ENCODE measurements around the gene MICALL1.

Gene MICALL1

DNA sequence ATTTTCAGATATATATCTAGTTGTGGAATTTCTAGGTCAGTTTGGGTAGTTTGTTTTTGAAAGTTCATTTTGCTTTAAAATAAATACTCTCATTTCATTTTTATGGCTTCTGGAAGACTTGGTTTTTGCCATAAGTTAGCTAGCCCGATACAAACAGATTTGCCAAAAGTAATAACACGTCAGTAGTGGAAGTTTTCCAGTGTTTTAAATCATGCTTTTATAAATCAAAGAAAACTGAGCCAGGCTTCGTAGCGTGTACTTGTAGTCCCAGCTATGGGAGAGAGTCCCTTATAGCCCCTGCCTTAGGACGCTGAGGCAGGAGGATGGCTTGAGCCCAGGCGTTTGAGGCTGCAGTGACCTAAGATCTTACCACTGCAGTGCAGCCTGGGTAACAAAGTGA lies 21.7 kb upstream of the MICALL1 start:
- FAIRE-seq (no peak), DNase-seq (ENCODE audit: insufficient read length, low spot score) (no peak)
- TF ChIP-seq, protein P1, sequence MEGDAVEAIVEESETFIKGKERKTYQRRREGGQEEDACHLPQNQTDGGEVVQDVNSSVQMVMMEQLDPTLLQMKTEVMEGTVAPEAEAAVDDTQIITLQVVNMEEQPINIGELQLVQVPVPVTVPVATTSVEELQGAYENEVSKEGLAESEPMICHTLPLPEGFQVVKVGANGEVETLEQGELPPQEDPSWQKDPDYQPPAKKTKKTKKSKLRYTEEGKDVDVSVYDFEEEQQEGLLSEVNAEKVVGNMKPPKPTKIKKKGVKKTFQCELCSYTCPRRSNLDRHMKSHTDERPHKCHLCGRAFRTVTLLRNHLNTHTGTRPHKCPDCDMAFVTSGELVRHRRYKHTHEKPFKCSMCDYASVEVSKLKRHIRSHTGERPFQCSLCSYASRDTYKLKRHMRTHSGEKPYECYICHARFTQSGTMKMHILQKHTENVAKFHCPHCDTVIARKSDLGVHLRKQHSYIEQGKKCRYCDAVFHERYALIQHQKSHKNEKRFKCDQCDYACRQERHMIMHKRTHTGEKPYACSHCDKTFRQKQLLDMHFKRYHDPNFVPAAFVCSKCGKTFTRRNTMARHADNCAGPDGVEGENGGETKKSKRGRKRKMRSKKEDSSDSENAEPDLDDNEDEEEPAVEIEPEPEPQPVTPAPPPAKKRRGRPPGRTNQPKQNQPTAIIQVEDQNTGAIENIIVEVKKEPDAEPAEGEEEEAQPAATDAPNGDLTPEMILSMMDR (IDR thresholded peaks at IDR 0.05; ENCODE audit: insufficient read depth, missing control alignments): no peak

DNA sequence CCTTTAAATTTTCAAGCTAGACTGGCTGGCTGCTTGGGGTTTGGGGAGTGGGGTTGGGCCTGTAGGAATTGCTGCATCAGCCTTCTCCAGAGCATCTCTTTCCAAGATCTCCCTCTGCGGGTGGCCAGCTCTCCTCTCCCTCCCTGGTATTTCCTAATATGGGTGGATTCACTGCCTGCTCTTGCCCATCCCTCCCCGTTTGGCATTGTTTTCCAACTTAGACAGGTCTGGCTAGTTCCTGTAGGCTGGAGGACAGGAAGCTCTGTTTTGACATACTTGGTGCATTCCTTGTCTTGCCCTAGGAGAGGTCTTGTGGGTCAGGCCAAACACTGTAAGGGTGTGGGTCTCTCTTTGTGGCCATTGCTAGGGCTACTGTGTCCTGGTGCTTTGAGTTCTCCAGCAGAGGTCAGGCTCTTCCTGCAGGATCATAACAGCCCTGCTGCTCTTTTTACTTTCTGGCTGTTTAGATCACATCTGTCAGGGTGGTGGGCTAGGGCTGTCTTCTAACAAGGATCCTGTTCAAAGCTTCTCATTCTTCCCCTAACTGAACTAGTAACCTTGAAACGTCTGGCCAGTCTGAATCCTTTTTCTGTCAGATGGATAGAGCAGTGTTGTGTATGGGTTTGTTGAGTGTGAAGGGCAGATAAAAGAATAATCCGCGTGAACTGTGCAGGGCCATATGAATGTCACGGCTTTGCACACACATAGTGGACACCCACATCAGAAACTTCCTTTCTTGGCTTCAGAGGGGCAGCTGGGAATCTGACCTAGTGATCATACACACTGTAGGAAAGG lies 18.3 kb upstream of the MICALL1 start:
- DNase-seq (ENCODE audit: insufficient read length, low spot score) (no peak), FAIRE-seq (no peak)
- TF ChIP-seq, protein P1 (IDR thresholded peaks at IDR 0.05; ENCODE audit: insufficient read depth, missing control alignments): peak; percentile 6

DNA sequence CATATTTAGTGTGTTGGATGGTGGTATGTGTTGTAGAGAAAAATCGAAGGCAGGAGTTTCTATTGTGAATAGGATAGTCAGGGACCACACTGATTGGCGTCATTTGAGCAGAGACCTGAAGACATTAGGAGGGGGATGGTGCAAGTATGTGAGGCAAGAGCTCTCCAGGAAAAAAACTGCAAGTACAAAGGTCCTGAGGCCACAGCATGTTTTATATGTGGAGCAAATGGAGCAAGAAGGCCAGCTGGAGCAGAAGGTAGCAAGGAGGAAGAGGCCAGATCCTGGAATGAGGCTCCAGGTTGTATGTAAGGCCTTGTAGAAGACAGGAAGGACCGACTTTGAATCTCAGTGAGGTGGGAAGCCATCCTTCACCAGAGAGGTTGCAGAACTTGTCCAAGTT lies 14.2 kb upstream of the MICALL1 start:
- FAIRE-seq: no peak

DNA sequence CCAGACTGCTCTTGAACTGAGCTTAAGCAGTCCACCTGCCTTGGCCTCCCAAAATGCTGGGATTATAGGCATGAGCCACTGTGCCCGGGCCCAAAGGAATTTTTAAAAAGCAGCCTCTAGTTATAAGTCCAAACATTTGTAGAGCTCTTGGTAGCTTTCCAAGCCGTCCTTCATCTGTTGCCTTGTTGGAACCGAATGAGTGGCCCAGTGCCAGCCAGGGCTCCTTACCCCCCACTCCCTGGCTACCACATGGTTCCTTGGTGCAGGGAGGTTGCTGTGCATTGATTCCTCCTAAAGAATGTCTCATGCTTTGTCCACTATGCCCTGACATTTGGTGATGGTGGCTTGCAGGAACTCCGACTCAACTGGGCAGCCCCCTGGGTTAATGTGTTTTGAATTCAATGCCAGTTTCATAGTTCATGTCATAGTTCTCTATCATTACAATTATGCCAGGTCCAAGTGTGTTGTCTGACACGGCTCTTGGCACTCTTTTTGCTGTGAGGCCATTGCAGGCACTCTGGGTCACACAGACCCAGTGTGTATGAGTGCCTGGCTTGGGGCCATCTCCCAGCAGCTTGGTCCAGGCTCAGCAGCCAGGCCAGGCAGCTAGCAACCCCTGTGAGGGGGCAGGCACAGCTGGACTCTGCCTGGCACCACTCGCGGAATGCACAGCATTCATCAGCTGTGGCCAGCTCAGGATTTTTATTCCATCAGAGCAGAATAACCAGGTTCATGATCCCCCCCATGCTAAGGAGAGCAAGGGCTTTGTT lies 13.3 kb upstream of the MICALL1 start:
- no peak for DNase-seq (ENCODE audit: insufficient read length, low spot score)
- no peak for FAIRE-seq
- TF ChIP-seq, protein P1 (IDR thresholded peaks at IDR 0.05; ENCODE audit: insufficient read depth, missing control alignments): no peak

More for the DNA sequence above, 14.2 kb upstream of the MICALL1 start:
- TF ChIP-seq, protein P1 (IDR thresholded peaks at IDR 0.05; ENCODE audit: insufficient read depth, missing control alignments): no peak
- DNase-seq (ENCODE audit: insufficient read length, low spot score): no peak

DNA sequence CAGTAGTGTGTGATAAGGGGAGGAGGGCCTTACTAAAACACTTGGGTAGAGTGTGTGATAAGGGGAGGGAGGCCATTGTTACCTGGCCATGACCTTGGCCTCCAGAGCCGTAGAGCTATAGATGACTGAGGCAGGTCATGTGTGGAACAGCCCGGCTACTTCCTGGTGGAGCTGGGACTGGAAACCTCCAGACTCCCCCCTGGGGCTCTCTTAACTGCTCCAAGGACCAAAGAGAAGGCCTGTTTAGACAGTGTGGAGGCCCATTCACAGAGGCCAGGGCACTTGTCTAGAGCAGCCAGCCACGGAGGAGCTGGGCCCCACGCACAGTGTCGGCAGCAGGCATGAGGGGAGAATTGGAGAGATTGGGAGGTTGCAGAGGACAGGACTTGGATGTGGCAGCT lies 12.5 kb upstream of the MICALL1 start:
- TF ChIP-seq, protein P1 (IDR thresholded peaks at IDR 0.05; ENCODE audit: insufficient read depth, missing control alignments): no peak
- FAIRE-seq (no peak), DNase-seq (ENCODE audit: insufficient read length, low spot score) (no peak)

DNA sequence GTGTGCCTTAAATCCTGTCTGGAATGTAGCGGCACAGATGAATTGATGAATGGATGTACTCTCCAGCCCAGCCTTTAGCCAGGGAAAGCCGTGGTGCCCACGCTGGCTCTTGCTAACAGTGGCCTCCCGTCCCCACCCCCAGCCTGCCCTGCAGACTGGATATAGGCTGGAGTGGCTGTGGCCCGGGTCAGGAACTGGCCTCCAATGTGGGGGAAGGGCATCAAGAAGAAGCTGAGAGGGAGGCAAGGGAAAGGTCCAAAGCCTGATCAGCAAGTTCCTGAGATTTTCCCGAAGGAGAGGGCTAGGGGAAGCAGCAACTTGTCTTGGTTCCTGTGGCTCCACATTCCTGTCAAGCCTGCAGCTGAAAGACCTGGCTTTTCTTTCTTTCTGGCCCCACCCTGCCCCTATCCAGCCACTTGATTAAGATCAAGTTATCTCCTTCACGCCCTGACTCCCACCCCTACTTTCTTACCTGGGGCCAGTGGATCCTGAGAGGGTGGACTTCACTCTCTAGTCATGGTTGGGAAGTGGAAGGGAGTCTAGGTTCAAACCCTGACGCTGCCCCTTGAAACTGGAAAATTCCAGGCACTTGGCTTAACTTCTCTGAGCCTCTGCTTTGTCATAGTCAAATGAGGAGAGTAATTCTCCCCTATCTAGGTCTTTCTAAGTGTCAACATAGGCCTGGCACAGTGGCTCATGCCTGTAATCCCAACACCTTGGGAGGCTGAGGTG lies 11.0 kb upstream of the MICALL1 start:
- DNase-seq (ENCODE audit: insufficient read length, low spot score) (no peak), FAIRE-seq (no peak)
- TF ChIP-seq, protein P1 (IDR thresholded peaks at IDR 0.05; ENCODE audit: insufficient read depth, missing control alignments): no peak

Data from D721Med (cell line).